MM.1S (cell line): ENCODE data around the gene CDK5RAP2.

Experiments used
- EZH2 ChIP-seq: fragments of 300-600 bp; sonication (generic); optimal IDR thresholded peaks from 2 replicates; pipeline ENCODE3; 2017; ENCODE audit warnings: low read depth, mild to moderate bottlenecking, antibody characterized with exemption, low read length, mixed read lengths
- EZH2phosphoT487 ChIP-seq: fragments of 300-600 bp; sonication (generic); IDR thresholded peaks from 2 replicates; pipeline ENCODE4 v1.6.1; 2018; ENCODE audit warnings: antibody characterized with exemption, low read length
- TF ChIP-seq, protein P1 (sequence below): fragments of 300-600 bp; sonication (generic); IDR thresholded peaks from 2 replicates; pipeline ENCODE4 v1.5.1; 2016; ENCODE audit warnings: antibody characterized with exemption, low read length, mixed read lengths

DNA sequence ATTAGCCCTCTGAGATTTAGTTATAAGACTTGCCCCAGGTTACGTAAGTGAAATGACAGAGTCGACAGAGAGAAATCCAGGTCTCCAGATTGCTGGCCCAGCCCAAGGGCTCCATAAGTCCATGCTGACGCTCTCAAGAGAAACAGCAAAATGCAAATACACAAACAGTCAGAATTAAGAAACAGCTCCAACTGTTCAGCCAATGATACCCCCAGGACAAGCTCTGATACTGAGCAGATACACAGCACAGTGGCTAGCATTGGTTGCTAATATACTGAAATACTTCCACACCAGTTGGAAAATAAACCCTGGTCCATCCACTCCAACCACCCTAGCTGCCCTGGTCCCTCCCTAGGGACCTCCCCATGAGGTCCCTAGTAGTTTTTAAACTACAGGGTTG is 94.2 kb downstream of the CDK5RAP2 start:
- TF ChIP-seq, protein P1, sequence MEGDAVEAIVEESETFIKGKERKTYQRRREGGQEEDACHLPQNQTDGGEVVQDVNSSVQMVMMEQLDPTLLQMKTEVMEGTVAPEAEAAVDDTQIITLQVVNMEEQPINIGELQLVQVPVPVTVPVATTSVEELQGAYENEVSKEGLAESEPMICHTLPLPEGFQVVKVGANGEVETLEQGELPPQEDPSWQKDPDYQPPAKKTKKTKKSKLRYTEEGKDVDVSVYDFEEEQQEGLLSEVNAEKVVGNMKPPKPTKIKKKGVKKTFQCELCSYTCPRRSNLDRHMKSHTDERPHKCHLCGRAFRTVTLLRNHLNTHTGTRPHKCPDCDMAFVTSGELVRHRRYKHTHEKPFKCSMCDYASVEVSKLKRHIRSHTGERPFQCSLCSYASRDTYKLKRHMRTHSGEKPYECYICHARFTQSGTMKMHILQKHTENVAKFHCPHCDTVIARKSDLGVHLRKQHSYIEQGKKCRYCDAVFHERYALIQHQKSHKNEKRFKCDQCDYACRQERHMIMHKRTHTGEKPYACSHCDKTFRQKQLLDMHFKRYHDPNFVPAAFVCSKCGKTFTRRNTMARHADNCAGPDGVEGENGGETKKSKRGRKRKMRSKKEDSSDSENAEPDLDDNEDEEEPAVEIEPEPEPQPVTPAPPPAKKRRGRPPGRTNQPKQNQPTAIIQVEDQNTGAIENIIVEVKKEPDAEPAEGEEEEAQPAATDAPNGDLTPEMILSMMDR = no peak
- TF ChIP-seq EZH2phosphoT487 (no peak), EZH2 (no peak)
